NCI-H748 (cell line): Measurements from ENCODE around the gene C2orf68.
"Not testable (repeated sequence)": the region's sequence is repeated elsewhere in the genome, so short reads cannot be mapped to it uniquely, and the experiment has no call there.

Experiments used
- DNase-seq: peaks from one replicate; lab custom pipeline; 2025; ENCODE audit not compliant: unreplicated experiment; lab: John Stamatoyannopoulos, UW

Gene C2orf68

GRCh38 chr2:85631316-85631715 is 19.4 kb upstream of the C2orf68 start:
- no peak for DNase-seq

- no peak for DNase-seq
Measured at GRCh38 chr2:85628658-85629057, 16.8 kb upstream of the C2orf68 start.

GRCh38 chr2:85623991-85624390 is 12.1 kb upstream of the C2orf68 start:
- DNase-seq: no peak

- DNase-seq: no peak
Measured at GRCh38 chr2:85621338-85621737, 9.5 kb upstream of the C2orf68 start.

- no peak for DNase-seq
Measured at GRCh38 chr2:85619617-85620016, 7.8 kb upstream of the C2orf68 start.

- DNase-seq: not testable (repeated sequence)
Measured at GRCh38 chr2:85617723-85618122, 5.9 kb upstream of the C2orf68 start.

- no peak for DNase-seq
Measured at GRCh38 chr2:85615413-85615728, 3.5 kb upstream of the C2orf68 start.

GRCh38 chr2:85614757-85615156 is 2.9 kb upstream of the C2orf68 start:
- DNase-seq: not testable (repeated sequence)

GRCh38 chr2:85613717-85614515 is 2.0 kb upstream of the C2orf68 start:
- no peak for DNase-seq

- no peak for DNase-seq
Measured at GRCh38 chr2:85611217-85611704, 605 bp downstream of the C2orf68 start.

GRCh38 chr2:85607268-85608215 is 4.3 kb downstream of the C2orf68 start:
- no peak for DNase-seq

- no peak for DNase-seq
Measured at GRCh38 chr2:85606116-85606455, 5.8 kb downstream of the C2orf68 start.

- no peak for DNase-seq
Measured at GRCh38 chr2:85605406-85606115, 6.3 kb downstream of the C2orf68 start.

- peak; percentile 4 for DNase-seq
Measured at GRCh38 chr2:85604568-85605339, 7.1 kb downstream of the C2orf68 start.

- not testable (repeated sequence) for DNase-seq
Measured at GRCh38 chr2:85604133-85604444, 7.8 kb downstream of the C2orf68 start.

GRCh38 chr2:85602476-85603234 is 9.2 kb downstream of the C2orf68 start, which contains the start of gene TMEM150A:
TSS of gene TMEM150A (minus strand) at chr2:85602698. CDS start at chr2:85601948, 750 bp downstream.
- DNase-seq: peak; percentile 85

- peak; percentile 38 for DNase-seq
Measured at GRCh38 chr2:85601771-85602475, 9.9 kb downstream of the C2orf68 start.

- DNase-seq: no peak
Measured at GRCh38 chr2:85600951-85601770, 10.7 kb downstream of the C2orf68 start.

- no peak for DNase-seq
Measured at GRCh38 chr2:85600235-85600575, 11.7 kb downstream of the C2orf68 start.
